ENCODE measurements around the gene ING3. TPM values are rescaled to one million over a fixed set of nuclear protein-coding genes. Genes with fewer than 3 reads are reported as not detected.
"Not testable (repeated sequence)": the region's sequence is repeated elsewhere in the genome, so short reads cannot be mapped to it uniquely, and the experiment has no call there.

Gene ING3
- total RNA-seq, 3 donors from 2014 or later: 14.6 to 19.0 (median 19.0) TPM

GRCh38 chr7:120979765-120980499 lies 29.4 kb downstream of the ING3 start:
- TF ChIP-seq POLR2A (IDR thresholded peaks at IDR 0.05): no peak
- TF ChIP-seq POLR2AphosphoS5 (IDR thresholded peaks at IDR 0.05): no peak
- no peak for TF ChIP-seq CTCF (IDR thresholded peaks at IDR 0.05)
- DNase-seq (ENCODE audit: low spot score in 2 of 2): no peak
- H3K36me3 ChIP-seq: no peaks in the 10 kb centered on the region
- no peak overlapping the region for H3K4me3 ChIP-seq
- H3K27me3 ChIP-seq: no peaks in the 10 kb centered on the region
- intact Hi-C loops (cut with DNase I; ENCODE audit: low total_unique reads): loop anchor here (10.0 kb wide), 1 partner anchor 105 kb away; no protein-coding TSS in a partner anchor
- no peak overlapping the region for H3K27ac ChIP-seq
- no peaks in the 10 kb centered on the region for H3K9me3 ChIP-seq
- H3K4me1 ChIP-seq: no peaks in the 10 kb centered on the region

- Histone ChIP-seq H3K9me3 (no peaks in the 10 kb centered on the region), H3K27me3 (no peaks in the 10 kb centered on the region), H3K36me3 (no peaks in the 10 kb centered on the region), H3K27ac (no peak overlapping the region), H3K4me1 (no peaks in the 10 kb centered on the region), H3K4me3 (no peak overlapping the region)
- intact Hi-C loops (cut with DNase I; ENCODE audit: low total_unique reads): loop anchor here (10.0 kb wide), 1 partner anchor 104 kb away; no protein-coding TSS in a partner anchor
- TF ChIP-seq POLR2AphosphoS5 (IDR thresholded peaks at IDR 0.05) (no peak), POLR2A (IDR thresholded peaks at IDR 0.05) (no peak), CTCF (IDR thresholded peaks at IDR 0.05) (no peak)
- no peak for DNase-seq (ENCODE audit: low spot score in 2 of 2)
These were observed 30.5 kb downstream of the ING3 start for GRCh38 chr7:120981117-120981516.

- no peak overlapping the region for H3K27ac ChIP-seq
- TF ChIP-seq POLR2AphosphoS5 (IDR thresholded peaks at IDR 0.05) (no peak), CTCF (IDR thresholded peaks at IDR 0.05) (no peak)
- no peaks in the 10 kb centered on the region for H3K9me3 ChIP-seq
- H3K4me1 ChIP-seq: no peaks in the 10 kb centered on the region
- H3K4me3 ChIP-seq: no peak overlapping the region
- H3K36me3 ChIP-seq: no peaks in the 10 kb centered on the region
- no peaks in the 10 kb centered on the region for H3K27me3 ChIP-seq
- DNase-seq (ENCODE audit: low spot score in 2 of 2): no peak
- intact Hi-C loops (cut with DNase I; ENCODE audit: low total_unique reads): loop anchor here (10.0 kb wide), 1 partner anchor 103 kb away; no protein-coding TSS in a partner anchor
These were observed 31.5 kb downstream of the ING3 start for GRCh38 chr7:120981888-120982615.

DNA sequence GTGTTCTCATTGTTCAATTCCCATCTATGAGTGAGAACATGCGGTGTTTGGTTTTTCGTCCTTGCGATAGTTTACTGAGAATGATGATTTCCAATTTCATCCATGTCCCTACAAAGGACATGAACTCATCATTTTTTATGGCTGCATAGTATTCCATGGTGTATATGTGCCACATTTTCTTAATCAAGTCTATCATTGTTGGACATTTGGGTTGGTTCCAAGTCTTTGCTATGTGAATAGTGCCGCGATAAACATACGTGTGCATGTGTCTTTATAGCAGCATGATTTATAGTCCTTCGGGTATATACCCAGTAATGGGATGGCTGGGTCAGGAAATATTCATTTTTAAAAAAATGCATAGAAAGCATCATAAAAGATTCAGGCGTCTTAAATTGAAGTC lies 33.0 kb downstream of the ING3 start:
- H3K27ac ChIP-seq; H3K9me3 ChIP-seq; H3K27me3 ChIP-seq; H3K4me1 ChIP-seq; H3K4me3 ChIP-seq; DNase-seq (ENCODE audit: low spot score in 2 of 2); H3K36me3 ChIP-seq: not testable (repeated sequence)
- intact Hi-C loops (cut with DNase I; ENCODE audit: low total_unique reads): loop anchor here (10.0 kb wide), 1 partner anchor 101 kb away; no protein-coding TSS in a partner anchor

GRCh38 chr7:120984406-120984805 lies 33.8 kb downstream of the ING3 start:
- no peaks in the 10 kb centered on the region for H3K4me1 ChIP-seq
- TF ChIP-seq POLR2A (IDR thresholded peaks at IDR 0.05): no peak
- TF ChIP-seq POLR2AphosphoS5 (IDR thresholded peaks at IDR 0.05): no peak
- TF ChIP-seq CTCF (IDR thresholded peaks at IDR 0.05): no peak
- H3K4me3 ChIP-seq: no peak overlapping the region
- intact Hi-C loops (cut with DNase I; ENCODE audit: low total_unique reads): loop anchor here (2.0 to 10.0 kb wide), 2 partner anchors 48 to 100 kb away; no protein-coding TSS in a partner anchor
- H3K27me3 ChIP-seq: peaks cover 0 to under 1% of the 10 kb centered on the region in 2 donors
- no peak for DNase-seq (ENCODE audit: low spot score in 2 of 2)
- no peak overlapping the region for H3K27ac ChIP-seq
- no peaks in the 10 kb centered on the region for H3K36me3 ChIP-seq
- H3K9me3 ChIP-seq: no peaks in the 10 kb centered on the region
